IMR-90 (cell line): ENCODE data around the gene STPG1. TPM values are rescaled to one million over a fixed set of nuclear protein-coding genes. Genes with fewer than 3 reads are reported as not detected.
A peak's percentile ranks its signal among the peaks of the same experiment; 100 is the strongest.

Experiments used
- ATAC-seq: fragments of 200-7000 bp; cut with Tn5 transposase; 2 replicates; pipeline ENCODE4 v1.9.1; 2020; ENCODE audit warnings: low read depth, mild to moderate bottlenecking, moderate library complexity
- BruUV-seq: library from RNA; stranded (reverse); fragments of 400-500 nt; replicated peaks from 2 replicates; lab custom pipeline; 2021; lab: Mats Ljungman, UMichigan
- CTCF ChIA-PET: fragments of 300-600 bp; formaldehyde crosslinking; extraction: SDS; loops from one replicate; lab custom pipeline; 2021; ENCODE audit warnings: antibody characterized with exemption; lab: Yijun Ruan, JAX
- POLR2A ChIA-PET: fragments of 300-600 bp; sonication (Branson Sonifier 250); formaldehyde crosslinking; loops from one replicate; lab custom pipeline; 2022; ENCODE audit warnings: antibody characterized with exemption; ENCODE audit not compliant: unreplicated experiment; lab: Charles Lee
- DNase-seq: peaks from one replicate; pipeline ENCODE4 v3.0.0; 2013
- H2AFZ ChIP-seq: replicated peaks from 2 replicates; pipeline ENCODE3; 2013; ENCODE audit warnings: low read length, mild to moderate bottlenecking; ENCODE audit not compliant: poor library complexity
- H2AK5ac ChIP-seq: 2 replicates; pipeline ENCODE4 v1.6.1; 2013; ENCODE audit warnings: low read depth, low read length, inconsistent platforms
- H2AK9ac ChIP-seq: replicated peaks from 2 replicates; pipeline ENCODE3; 2013; ENCODE audit warnings: mild to moderate bottlenecking, low read depth, low read length, moderate library complexity; ENCODE audit not compliant: poor library complexity
- H2BK120ac ChIP-seq: 2 replicates; pipeline ENCODE4 v1.6.1; 2013; ENCODE audit warnings: low read depth, low read length, inconsistent platforms
- H2BK15ac ChIP-seq: 3 replicates; pipeline ENCODE4 v1.6.1; 2013; ENCODE audit warnings: low read depth, low read length, inconsistent platforms
- H2BK20ac ChIP-seq: 2 replicates; pipeline ENCODE4 v1.6.1; 2013; ENCODE audit warnings: low read depth, mild to moderate bottlenecking, inconsistent platforms, low read length, moderate library complexity
- H2BK5ac ChIP-seq: 2 replicates; pipeline ENCODE4 v1.6.1; 2013; ENCODE audit warnings: mild to moderate bottlenecking, low read depth, low read length, inconsistent platforms; ENCODE audit not compliant: poor library complexity, severe bottlenecking
- H3K14ac ChIP-seq: replicated peaks from 2 replicates; pipeline ENCODE4 v1.6.1; 2013; ENCODE audit warnings: low read depth, low read length, inconsistent platforms
- H3K18ac ChIP-seq: 2 replicates; pipeline ENCODE4 v1.6.1; 2013; ENCODE audit warnings: low read depth, low read length, control low read depth
- H3K23ac ChIP-seq: 2 replicates; pipeline ENCODE4 v1.6.1; 2013; ENCODE audit warnings: low read depth, low read length, inconsistent platforms
- H3K27ac ChIP-seq: 2 replicates; pipeline ENCODE4 v1.5.1; 2013; ENCODE audit warnings: mild to moderate bottlenecking, control low read depth, low read length; ENCODE audit not compliant: insufficient read depth
- H3K27me3 ChIP-seq: 2 replicates; pipeline ENCODE4 v1.6.1; 2013; ENCODE audit warnings: low read length; ENCODE audit not compliant: control insufficient read depth, insufficient read depth
- H3K36me3 ChIP-seq: 2 replicates; pipeline ENCODE4 v1.6.1; 2013; ENCODE audit warnings: low read length, mixed read lengths; ENCODE audit not compliant: control insufficient read depth, insufficient read depth
- H3K4ac ChIP-seq: 2 replicates; pipeline ENCODE4 v1.6.1; 2013; ENCODE audit warnings: low read depth, low read length, inconsistent platforms
- H3K4me1 ChIP-seq: 2 replicates; pipeline ENCODE4 v1.6.1; 2013; ENCODE audit warnings: low read length, mixed read lengths; ENCODE audit not compliant: control insufficient read depth, insufficient read depth
- H3K4me2 ChIP-seq: 2 replicates; pipeline ENCODE4 v1.6.1; 2013; ENCODE audit warnings: low read depth, mild to moderate bottlenecking, control low read depth, low read length, moderate library complexity
- H3K4me3 ChIP-seq: 2 replicates; pipeline ENCODE4 v1.5.1; 2013; ENCODE audit warnings: low read depth, mild to moderate bottlenecking, control low read depth, low read length, moderate library complexity; ENCODE audit not compliant: insufficient read depth
- H3K56ac ChIP-seq: 2 replicates; pipeline ENCODE4 v1.6.1; 2013; ENCODE audit warnings: low read length, inconsistent platforms; ENCODE audit not compliant: insufficient read depth; ENCODE audit errors: extremely low read depth
- H3K79me1 ChIP-seq, 2 experiments: 2 replicates each; pipeline ENCODE4 v1.6.1; 2013; ENCODE audit warnings: low read length in 2 of 2, inconsistent platforms in 1 of 2, low read depth in 1 of 2
- H3K9ac ChIP-seq: 2 replicates; pipeline ENCODE4 v1.6.1; 2013; ENCODE audit warnings: low read depth, low read length, control low read depth
- H3K9me1 ChIP-seq: 2 replicates; pipeline ENCODE4 v1.6.1; 2013; ENCODE audit warnings: low read length, inconsistent platforms; ENCODE audit not compliant: insufficient read depth
- H3K9me3 ChIP-seq: 2 replicates; pipeline ENCODE4 v1.6.1; 2013; ENCODE audit warnings: low read length; ENCODE audit not compliant: control insufficient read depth, insufficient read depth
- H4K20me1 ChIP-seq: 2 replicates; pipeline ENCODE4 v1.6.1; 2013; ENCODE audit warnings: low read length, inconsistent platforms; ENCODE audit not compliant: insufficient read depth
- H4K5ac ChIP-seq: 2 replicates; pipeline ENCODE4 v1.6.1; 2013; ENCODE audit warnings: mild to moderate bottlenecking, low read depth, low read length, control low read depth
- H4K8ac ChIP-seq, 2 experiments: 2 replicates each; pipeline ENCODE4 v1.6.1; 2013; ENCODE audit warnings: low read depth in 2 of 2, low read length in 2 of 2, control low read depth in 1 of 2, inconsistent platforms in 1 of 2
- H4K91ac ChIP-seq: 2 replicates; pipeline ENCODE4 v1.6.1; 2013; ENCODE audit warnings: low read depth, low read length, inconsistent platforms; ENCODE audit not compliant: insufficient read depth
- CEBPB ChIP-seq: IDR thresholded peaks from 2 replicates; pipeline ENCODE4 v1.6.1; 2012; ENCODE audit warnings: low read depth, low read length, improper control_type of control experiment
- CTCF ChIP-seq: conservative IDR thresholded peaks from 2 replicates; pipeline ENCODE4 v1.5.1; 2012; ENCODE audit warnings: mild to moderate bottlenecking, low read depth, low read length, improper control_type of control experiment
- FOS ChIP-seq: fragments of 150-350 bp; IDR thresholded peaks from 2 replicates; pipeline ENCODE4 v1.6.1; 2016; ENCODE audit warnings: low read depth, low read length
- MAFK ChIP-seq: IDR thresholded peaks from 2 replicates; pipeline ENCODE4 v1.6.1; 2012; ENCODE audit warnings: low read depth, low read length, improper control_type of control experiment
- MAZ ChIP-seq: IDR thresholded peaks from 2 replicates; pipeline ENCODE4 v1.6.1; 2012; ENCODE audit warnings: low read depth, mild to moderate bottlenecking, low read length, improper control_type of control experiment, moderate library complexity, borderline replicate concordance
- MXI1 ChIP-seq: IDR thresholded peaks from 2 replicates; pipeline ENCODE4 v1.6.1; 2012; ENCODE audit warnings: low read depth, mild to moderate bottlenecking, low read length, moderate library complexity, borderline replicate concordance
- POLR2A ChIP-seq: IDR thresholded peaks from 2 replicates; pipeline ENCODE4 v1.6.1; 2012; ENCODE audit warnings: mild to moderate bottlenecking, low read depth, low read length
- RAD21 ChIP-seq: IDR thresholded peaks from 2 replicates; pipeline ENCODE4 v1.6.1; 2012; ENCODE audit warnings: low read length, improper control_type of control experiment
- RCOR1 ChIP-seq: IDR thresholded peaks from 2 replicates; pipeline ENCODE4 v1.6.1; 2012; ENCODE audit warnings: mild to moderate bottlenecking, low read length, improper control_type of control experiment; ENCODE audit not compliant: insufficient replicate concordance
- SMC3 ChIP-seq: fragments of 150-350 bp; IDR thresholded peaks from 2 replicates; pipeline ENCODE4 v1.6.1; 2016; ENCODE audit warnings: low read depth, mild to moderate bottlenecking, antibody characterized with exemption, low read length, moderate library complexity
- WGBS, 2 experiments: methylation state at CpG; one replicate each; pipeline versions ENCODE4 v1.1.5 to v1.1.7; 2013; ENCODE audit warnings: missing lambda C conversion rate in 2 of 2; ENCODE audit not compliant: insufficient read length in 1 of 2; ENCODE audit errors: extremely low coverage in 2 of 2; 5-methylcytosine and 5-hydroxymethylcytosine counted together
- dilution Hi-C: fragments of 300-500 bp; cut with HindIII; formaldehyde crosslinking; loops from one replicate; pipeline ENCODE4 v1.14.3; 2018; ENCODE audit warnings: low sequenced_read_pairs; ENCODE audit not compliant: unreplicated experiment
- in situ Hi-C: fragments of 300-500 bp; cut with MboI; formaldehyde crosslinking; loops from 3 replicates; pipeline ENCODE4 v1.14.3; 2019; ENCODE audit warnings: low sequenced_read_pairs, inconsistent platforms, mixed read lengths
- intact Hi-C: fragments of 100-400 bp; cut with micrococcal nuclease; formaldehyde crosslinking; loops from 2 replicates; pipeline ENCODE4 v1.10.0; 2022
- polyA plus RNA-seq, 3 experiments: library from polyadenylated mRNA; depleted of rRNA; stranded (reverse); fragments of >200 nt; gene quantifications; 2 replicates each; pipeline ENCODE4 v1.2.3, GENCODE V29; 2012; ENCODE audit warnings: low replicate concordance in 1 of 3
- total RNA-seq: library from RNA; depleted of rRNA; stranded (reverse); fragments of >200 nt; gene quantifications from 2 replicates; pipeline ENCODE4 v1.2.3, GENCODE V29; 2012

The STPG1 gene
- total and polyA plus RNA-seq, 2 of the 4 experiments (the other 2 are of a cell fraction), result 3.0 to 6.5 TPM

- no peak overlapping the region for H3K9ac ChIP-seq
- ChIA-PET CTCF (interaction anchor here (0.6 to 5.2 kb wide), 20 partner anchors 9 to 250 kb away, joined by 3 to 170 read pairs (median 4); partner anchors contain the start of genes NIPAL3 and STPG1), POLR2A (no interaction called here)
- H3K4me1 ChIP-seq, result peaks cover 6% of the 10 kb centered on the region
- no peak overlapping the region for H3K23ac ChIP-seq
- H3K27me3 ChIP-seq, result no peaks in the 10 kb centered on the region
- TF ChIP-seq MAFK (no peak), CTCF (peak; percentile 77), MAZ (no peak), SMC3 (peak; percentile 75), MXI1 (no peak), RCOR1 (no peak), RAD21 (peak; percentile 83), CEBPB (no peak), POLR2A (no peak), FOS (no peak)
- peak overlapping the region; percentile 81 for H2AK9ac ChIP-seq
- intact Hi-C loops (loop anchor here (1.0 to 10.0 kb wide), 5 partner anchors 190 to 321 kb away; no protein-coding TSS in a partner anchor), in situ Hi-C loops (loop anchor here (5.0 to 10.0 kb wide), 2 partner anchors 190 to 243 kb away; no protein-coding TSS in a partner anchor), dilution Hi-C loops (no loop called here)
- H4K20me1 ChIP-seq, result no peaks in the 10 kb centered on the region
- no TSS peak for BruUV-seq
- no peak overlapping the region for H3K4me2 ChIP-seq
- no peak overlapping the region for H3K18ac ChIP-seq
- peak overlapping the region; percentile 59; the same call in 1 of the 2 replicates for H2BK120ac ChIP-seq
- H3K56ac ChIP-seq, result no peak overlapping the region
- 91% methylated on average over 4 of the region's 11 CpGs; no CpG with 5 or more reads in 1 of the 2 experiments for WGBS, 2 experiments
- H3K4me3 ChIP-seq, result no peak overlapping the region
- H4K5ac ChIP-seq, result no peak overlapping the region
- peak overlapping the region; percentile 48 for H2BK20ac ChIP-seq
- H2AK5ac ChIP-seq, result peak overlapping the region; percentile 37; the same call in 1 of the 2 replicates
- H2BK15ac ChIP-seq, result peak overlapping the region; percentile 12; the same call in 1 of the 3 replicates
- no peak overlapping the region for H3K14ac ChIP-seq
- peak overlapping the region; percentile 50 for H3K4ac ChIP-seq
- peak; percentile 51 for DNase-seq
- no peaks in the 10 kb centered on the region for H3K36me3 ChIP-seq
- H3K9me1 ChIP-seq, result 0 out of 2 replicates have a peak, but pooled peaks cover 3% of the 10 kb centered on the region
- H3K79me1 ChIP-seq, result peaks cover 0 to 22% of the 10 kb centered on the region in 2 experiments; a peak in 1 of 4 replicates
- no peak overlapping the region for H2BK5ac ChIP-seq
- peak overlapping the region; percentile 17; the same call in 1 of the 2 replicates for H4K91ac ChIP-seq
- no peak overlapping the region for H3K27ac ChIP-seq
- peak overlapping the region; percentile 60 for H2AFZ ChIP-seq
- peak overlapping the region in 1 of 2 experiments; percentile 27; a peak in 2 of 4 replicates for H4K8ac ChIP-seq
- no peaks in the 10 kb centered on the region for H3K9me3 ChIP-seq
- peak; percentile 71 for ATAC-seq
Observed at GRCh38 chr1:24391882-24392603, 21.5 kb downstream of the STPG1 start.
